Stimulated activated CD8-positive, alpha-beta memory T cell treated with anti-CD3 and anti-CD28 coated beads, Interleukin-12 subunit alpha, Interleukin-12 subunit beta, amount 100 ng/mL, for 24 hours (primary cell): Measurements from ENCODE around the gene CLEC16A.
"Not testable (repeated sequence)": the region's sequence is repeated elsewhere in the genome, so short reads cannot be mapped to it uniquely, and the experiment has no call there.

Experiments used
- DNase-seq: peaks from one replicate; pipeline ENCODE4 v3.0.0-alpha.2; 2020; ENCODE audit errors: extremely low read depth

Gene CLEC16A

GRCh38 chr16:10944249-10945064 is at the start of gene CLEC16A:
Gene CLEC16A (plus strand): TSS chr16:10944564. CDS start chr16:10944718, 154 bp downstream.
- peak; percentile 84 for DNase-seq

- no peak for DNase-seq
Observed at GRCh38 chr16:10895053-10895946, 49.1 kb upstream of the CLEC16A start.

- DNase-seq, result no peak
Observed at GRCh38 chr16:10896165-10896564, 48.2 kb upstream of the CLEC16A start.

- DNase-seq, result no peak
Observed at GRCh38 chr16:10896723-10897122, 47.6 kb upstream of the CLEC16A start.

GRCh38 chr16:10897134-10897533 is 47.2 kb upstream of the CLEC16A start:
- DNase-seq, result no peak

- DNase-seq, result no peak
Observed at GRCh38 chr16:10902999-10903398, 41.4 kb upstream of the CLEC16A start.

- DNase-seq, result no peak
Observed at GRCh38 chr16:10906482-10906881, 37.9 kb upstream of the CLEC16A start.

- DNase-seq, result no peak
Observed at GRCh38 chr16:10906914-10907756, 37.2 kb upstream of the CLEC16A start.

GRCh38 chr16:10907757-10908045 is 36.7 kb upstream of the CLEC16A start:
- no peak for DNase-seq

- DNase-seq, result no peak
Observed at GRCh38 chr16:10911267-10911666, 33.1 kb upstream of the CLEC16A start.

- DNase-seq, result no peak
Observed at GRCh38 chr16:10916534-10916933, 27.8 kb upstream of the CLEC16A start.

- DNase-seq, result peak; percentile 54
Observed at GRCh38 chr16:10918294-10919002, 25.9 kb upstream of the CLEC16A start.

GRCh38 chr16:10919003-10919351 is 25.4 kb upstream of the CLEC16A start:
- DNase-seq, result no peak

- DNase-seq, result no peak
Observed at GRCh38 chr16:10920726-10921427, 23.5 kb upstream of the CLEC16A start.

- no peak for DNase-seq
Observed at GRCh38 chr16:10921536-10922327, 22.6 kb upstream of the CLEC16A start.

GRCh38 chr16:10922328-10923145 is 21.8 kb upstream of the CLEC16A start:
- DNase-seq, result no peak

GRCh38 chr16:10923146-10923649 is 21.2 kb upstream of the CLEC16A start:
- no peak for DNase-seq

GRCh38 chr16:10923650-10924214 is 20.6 kb upstream of the CLEC16A start:
- no peak for DNase-seq

GRCh38 chr16:10925285-10925684 is 19.1 kb upstream of the CLEC16A start:
- DNase-seq, result not testable (repeated sequence)
